ENCODE measurements around the gene SRGAP2.
"Not testable (repeated sequence)": the region's sequence is repeated elsewhere in the genome, so short reads cannot be mapped to it uniquely, and the experiment has no call there.

GRCh38 chr1:206245479-206245878 lies 42.1 kb downstream of the SRGAP2 start:
- not testable (repeated sequence) for TF ChIP-seq CTCF (IDR thresholded peaks at IDR 0.05; ENCODE audit: borderline replicate concordance, extremely low read depth, low read length, poor library complexity, severe bottlenecking); EZH2 (IDR thresholded peaks at IDR 0.05; ENCODE audit: borderline replicate concordance, low read depth, low read length, severe bottlenecking)
